ENCODE measurements around the gene TNFSF12. TPM values are rescaled to one million over a fixed set of nuclear protein-coding genes. Genes with fewer than 3 reads are reported as not detected.

TNFSF12 gene
- total and polyA plus RNA-seq, 8 donors = 6.1 to 199 (median 46.5) TPM

GRCh38 chr17:7502171-7502847, 46.5 kb upstream of the TNFSF12 start:
- TF ChIP-seq POLR2A (IDR thresholded peaks at IDR 0.05) (no peak), POLR2AphosphoS5 (IDR thresholded peaks at IDR 0.05) (no peak), EP300 (IDR thresholded peaks at IDR 0.05) (no peak)
- TF ChIP-seq, protein P1, sequence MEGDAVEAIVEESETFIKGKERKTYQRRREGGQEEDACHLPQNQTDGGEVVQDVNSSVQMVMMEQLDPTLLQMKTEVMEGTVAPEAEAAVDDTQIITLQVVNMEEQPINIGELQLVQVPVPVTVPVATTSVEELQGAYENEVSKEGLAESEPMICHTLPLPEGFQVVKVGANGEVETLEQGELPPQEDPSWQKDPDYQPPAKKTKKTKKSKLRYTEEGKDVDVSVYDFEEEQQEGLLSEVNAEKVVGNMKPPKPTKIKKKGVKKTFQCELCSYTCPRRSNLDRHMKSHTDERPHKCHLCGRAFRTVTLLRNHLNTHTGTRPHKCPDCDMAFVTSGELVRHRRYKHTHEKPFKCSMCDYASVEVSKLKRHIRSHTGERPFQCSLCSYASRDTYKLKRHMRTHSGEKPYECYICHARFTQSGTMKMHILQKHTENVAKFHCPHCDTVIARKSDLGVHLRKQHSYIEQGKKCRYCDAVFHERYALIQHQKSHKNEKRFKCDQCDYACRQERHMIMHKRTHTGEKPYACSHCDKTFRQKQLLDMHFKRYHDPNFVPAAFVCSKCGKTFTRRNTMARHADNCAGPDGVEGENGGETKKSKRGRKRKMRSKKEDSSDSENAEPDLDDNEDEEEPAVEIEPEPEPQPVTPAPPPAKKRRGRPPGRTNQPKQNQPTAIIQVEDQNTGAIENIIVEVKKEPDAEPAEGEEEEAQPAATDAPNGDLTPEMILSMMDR (IDR thresholded peaks at IDR 0.05) = no peak
- Histone ChIP-seq H3K27ac (no peak overlapping the region), H3K4me3 (no peak overlapping the region), H3K27me3 (no peaks in the 10 kb centered on the region), H3K4me1 (no peaks in the 10 kb centered on the region), H3K9me3 (no peaks in the 10 kb centered on the region), H3K36me3 (peaks cover 85 to 100% (median 100%) of the 10 kb centered on the region in 4 donors)
- no peak for DNase-seq
- WGBS, 5 donors = 89 to 92% (median 90%) methylated on average over 19 to 20 of the region's 20 CpGs
- intact Hi-C loops (cut with DNase I; ENCODE audit: low total_unique reads) = no loop called here

- intact Hi-C loops (cut with DNase I; ENCODE audit: low total_unique reads) = no loop called here
- Histone ChIP-seq H3K36me3 (peaks cover 85 to 100% (median 100%) of the 10 kb centered on the region in 4 donors), H3K27ac (no peak overlapping the region), H3K4me1 (no peaks in the 10 kb centered on the region), H3K4me3 (no peak overlapping the region), H3K9me3 (no peaks in the 10 kb centered on the region), H3K27me3 (no peaks in the 10 kb centered on the region)
- 80 to 86% (median 85%) methylated on average over 14 of the region's 14 CpGs for WGBS, 5 donors
- TF ChIP-seq POLR2A (IDR thresholded peaks at IDR 0.05) (no peak), EP300 (IDR thresholded peaks at IDR 0.05) (no peak), POLR2AphosphoS5 (IDR thresholded peaks at IDR 0.05) (no peak)
- DNase-seq = no peak
Observed at GRCh38 chr17:7502987-7503386, 45.9 kb upstream of the TNFSF12 start.

- Histone ChIP-seq H3K27me3 (no peaks in the 10 kb centered on the region), H3K36me3 (peaks cover 85 to 100% (median 100%) of the 10 kb centered on the region in 4 donors), H3K4me3 (no peak overlapping the region), H3K27ac (no peak overlapping the region), H3K9me3 (no peaks in the 10 kb centered on the region), H3K4me1 (no peaks in the 10 kb centered on the region)
- intact Hi-C loops (cut with DNase I; ENCODE audit: low total_unique reads) = no loop called here
- 92 to 97% (median 95%) methylated on average over 8 of the region's 8 CpGs; no CpG with 5 or more reads in 1 of the 5 donors for WGBS, 5 donors
- TF ChIP-seq POLR2A (IDR thresholded peaks at IDR 0.05) (no peak), EP300 (IDR thresholded peaks at IDR 0.05) (no peak), POLR2AphosphoS5 (IDR thresholded peaks at IDR 0.05) (no peak)
- TF ChIP-seq, protein P1 (IDR thresholded peaks at IDR 0.05) = no peak
- no peak for DNase-seq
Observed at GRCh38 chr17:7503521-7503920, 45.3 kb upstream of the TNFSF12 start.

DNA sequence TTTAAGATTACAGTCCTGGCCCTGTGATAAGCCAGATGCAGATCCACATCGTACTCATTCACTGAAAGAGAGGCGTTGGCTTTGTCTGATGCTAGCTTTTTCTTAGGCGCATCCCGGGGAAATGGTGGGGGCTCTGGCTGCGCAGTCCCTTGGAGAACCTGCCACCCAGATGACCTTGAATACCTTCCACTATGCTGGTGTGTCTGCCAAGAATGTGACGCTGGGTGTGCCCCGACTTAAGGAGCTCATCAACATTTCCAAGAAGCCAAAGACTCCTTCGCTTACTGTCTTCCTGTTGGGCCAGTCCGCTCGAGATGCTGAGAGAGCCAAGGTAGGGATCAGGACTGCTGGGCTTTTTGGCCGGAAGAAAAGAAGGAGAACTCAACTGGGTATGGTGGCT, 40.7 kb upstream of the TNFSF12 start:
- WGBS, 5 donors = 79 to 90% (median 86%) methylated on average over 11 of the region's 11 CpGs
- Histone ChIP-seq H3K4me3 (no peak overlapping the region), H3K9me3 (no peaks in the 10 kb centered on the region), H3K36me3 (peaks cover 87 to 100% (median 100%) of the 10 kb centered on the region in 4 donors), H3K27ac (no peak overlapping the region), H3K27me3 (no peaks in the 10 kb centered on the region), H3K4me1 (no peaks in the 10 kb centered on the region)
- no peak for DNase-seq
- no peak for TF ChIP-seq EP300 (IDR thresholded peaks at IDR 0.05)
- TF ChIP-seq, protein P1 (IDR thresholded peaks at IDR 0.05) = no peak
- no peak for TF ChIP-seq POLR2AphosphoS5 (IDR thresholded peaks at IDR 0.05)
- TF ChIP-seq POLR2A (IDR thresholded peaks at IDR 0.05) = no peak
- intact Hi-C loops (cut with DNase I; ENCODE audit: low total_unique reads) = no loop called here

GRCh38 chr17:7508846-7509245, 40.0 kb upstream of the TNFSF12 start:
- H3K27ac ChIP-seq = no peak overlapping the region
- H3K27me3 ChIP-seq = no peaks in the 10 kb centered on the region
- H3K4me3 ChIP-seq = no peak overlapping the region
- H3K4me1 ChIP-seq = no peaks in the 10 kb centered on the region
- peaks cover 87 to 100% (median 100%) of the 10 kb centered on the region in 4 donors for H3K36me3 ChIP-seq
- intact Hi-C loops (cut with DNase I; ENCODE audit: low total_unique reads) = no loop called here
- DNase-seq = no peak
- 87 to 93% (median 90%) methylated on average over 9 of the region's 9 CpGs for whole genome bisulfite sequencing, 5 donors
- H3K9me3 ChIP-seq = no peaks in the 10 kb centered on the region
- TF ChIP-seq POLR2AphosphoS5 (IDR thresholded peaks at IDR 0.05) (no peak), POLR2A (IDR thresholded peaks at IDR 0.05) (no peak), EP300 (IDR thresholded peaks at IDR 0.05) (no peak)
- TF ChIP-seq, protein P1 (IDR thresholded peaks at IDR 0.05) = no peak

Data from stomach (tissue), 9 donors.